ENCODE data around the gene PTPRE. TPM values are rescaled to one million over a fixed set of nuclear protein-coding genes. Genes with fewer than 3 reads are reported as not detected.
A peak's percentile ranks its signal among the peaks of the same experiment; 100 is the strongest.

PTPRE gene
- total RNA-seq, 3 donors from 2014 or later: 11.8 to 42.9 (median 25.6) TPM

DNA sequence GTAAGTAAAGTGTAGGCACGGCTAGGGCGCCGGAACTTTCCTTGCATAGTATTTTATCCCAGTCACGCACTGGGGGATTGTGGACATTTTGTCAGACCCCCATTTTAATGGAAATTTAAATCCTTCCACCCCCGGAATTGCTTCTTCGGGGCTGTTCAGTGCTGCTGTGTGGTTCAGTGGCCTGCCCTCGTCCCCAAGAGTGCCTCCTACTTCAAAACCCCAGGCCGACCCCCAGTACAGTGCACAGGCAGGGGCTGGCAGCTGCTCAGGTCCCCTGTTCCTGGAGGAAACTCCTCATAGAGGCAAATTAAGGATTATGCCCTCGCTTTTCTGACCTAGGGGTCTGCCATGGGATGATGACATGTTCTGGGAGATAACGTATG lies 94.5 kb downstream of the PTPRE start:
- H3K27me3 ChIP-seq: no peaks in the 10 kb centered on the region
- no peaks in the 10 kb centered on the region for H3K4me1 ChIP-seq
- DNase-seq (ENCODE audit: low spot score in 2 of 2): no peak
- intact Hi-C loops (cut with DNase I; ENCODE audit: low total_unique reads): no loop called here
- TF ChIP-seq, protein P1, sequence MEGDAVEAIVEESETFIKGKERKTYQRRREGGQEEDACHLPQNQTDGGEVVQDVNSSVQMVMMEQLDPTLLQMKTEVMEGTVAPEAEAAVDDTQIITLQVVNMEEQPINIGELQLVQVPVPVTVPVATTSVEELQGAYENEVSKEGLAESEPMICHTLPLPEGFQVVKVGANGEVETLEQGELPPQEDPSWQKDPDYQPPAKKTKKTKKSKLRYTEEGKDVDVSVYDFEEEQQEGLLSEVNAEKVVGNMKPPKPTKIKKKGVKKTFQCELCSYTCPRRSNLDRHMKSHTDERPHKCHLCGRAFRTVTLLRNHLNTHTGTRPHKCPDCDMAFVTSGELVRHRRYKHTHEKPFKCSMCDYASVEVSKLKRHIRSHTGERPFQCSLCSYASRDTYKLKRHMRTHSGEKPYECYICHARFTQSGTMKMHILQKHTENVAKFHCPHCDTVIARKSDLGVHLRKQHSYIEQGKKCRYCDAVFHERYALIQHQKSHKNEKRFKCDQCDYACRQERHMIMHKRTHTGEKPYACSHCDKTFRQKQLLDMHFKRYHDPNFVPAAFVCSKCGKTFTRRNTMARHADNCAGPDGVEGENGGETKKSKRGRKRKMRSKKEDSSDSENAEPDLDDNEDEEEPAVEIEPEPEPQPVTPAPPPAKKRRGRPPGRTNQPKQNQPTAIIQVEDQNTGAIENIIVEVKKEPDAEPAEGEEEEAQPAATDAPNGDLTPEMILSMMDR (IDR thresholded peaks at IDR 0.05): no peak
- TF ChIP-seq POLR2A (IDR thresholded peaks at IDR 0.05): no peak
- TF ChIP-seq POLR2AphosphoS5 (IDR thresholded peaks at IDR 0.05): no peak
- H3K36me3 ChIP-seq: no peaks in the 10 kb centered on the region
- no peak overlapping the region for H3K4me3 ChIP-seq
- peak overlapping the region in 1 of 2 donors; percentile 1 for H3K27ac ChIP-seq
- no peaks in the 10 kb centered on the region for H3K9me3 ChIP-seq

DNA sequence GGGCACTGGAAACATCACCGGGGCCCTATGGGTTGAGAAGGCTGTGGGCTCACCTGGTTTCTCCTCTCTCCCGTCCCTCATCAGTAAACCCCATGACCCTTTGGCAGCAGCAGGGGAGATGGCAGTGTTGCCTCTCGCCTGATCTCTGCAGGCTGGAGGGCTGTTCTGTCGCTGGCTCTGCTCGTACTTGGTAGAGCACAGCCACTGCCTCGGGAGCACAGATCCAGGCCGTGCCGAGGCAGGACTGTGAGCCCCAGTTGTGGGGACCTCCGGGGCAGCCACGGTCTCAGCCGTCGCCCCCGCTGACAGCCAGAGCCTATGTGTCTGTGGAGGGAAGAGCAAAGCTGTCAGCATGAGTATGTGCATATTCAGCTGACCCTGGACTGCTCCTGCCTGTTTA lies 94.9 kb downstream of the PTPRE start:
- Histone ChIP-seq H3K4me3 (no peak overlapping the region), H3K9me3 (no peaks in the 10 kb centered on the region), H3K27me3 (no peaks in the 10 kb centered on the region), H3K4me1 (no peaks in the 10 kb centered on the region), H3K27ac (peak overlapping the region in 1 of 2 donors; percentile 19), H3K36me3 (no peaks in the 10 kb centered on the region)
- TF ChIP-seq, protein P1 (IDR thresholded peaks at IDR 0.05): no peak
- TF ChIP-seq POLR2AphosphoS5 (IDR thresholded peaks at IDR 0.05) (no peak), POLR2A (IDR thresholded peaks at IDR 0.05) (no peak)
- intact Hi-C loops (cut with DNase I; ENCODE audit: low total_unique reads): no loop called here
- no peak for DNase-seq (ENCODE audit: low spot score in 2 of 2)

DNA sequence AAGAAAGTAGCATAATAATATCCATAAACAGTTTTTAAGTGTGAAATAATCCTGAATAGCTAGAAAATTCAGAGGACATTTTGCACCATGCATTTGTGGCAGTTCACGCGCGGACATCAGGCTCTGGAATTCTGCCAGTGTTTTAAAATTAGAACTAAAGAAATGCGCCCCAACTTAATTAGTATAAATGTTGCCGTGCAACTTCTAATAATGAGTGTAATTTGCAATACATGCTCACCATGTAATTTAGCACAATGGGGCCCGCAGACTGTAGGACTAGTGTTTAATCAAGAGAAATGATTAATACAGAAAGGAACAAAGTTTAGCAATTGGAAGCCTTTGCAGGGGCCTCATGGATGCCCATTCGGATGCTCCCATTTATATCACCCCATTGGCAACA lies 96.6 kb downstream of the PTPRE start:
- intact Hi-C loops (cut with DNase I; ENCODE audit: low total_unique reads): no loop called here
- H3K4me3 ChIP-seq: no peak overlapping the region
- no peak for DNase-seq (ENCODE audit: low spot score in 2 of 2)
- TF ChIP-seq POLR2AphosphoS5 (IDR thresholded peaks at IDR 0.05) (no peak), POLR2A (IDR thresholded peaks at IDR 0.05) (no peak)
- TF ChIP-seq, protein P1 (IDR thresholded peaks at IDR 0.05): no peak
- no peak overlapping the region for H3K27ac ChIP-seq
- H3K4me1 ChIP-seq: no peaks in the 10 kb centered on the region
- no peaks in the 10 kb centered on the region for H3K36me3 ChIP-seq
- no peaks in the 10 kb centered on the region for H3K9me3 ChIP-seq
- H3K27me3 ChIP-seq: no peaks in the 10 kb centered on the region

DNA sequence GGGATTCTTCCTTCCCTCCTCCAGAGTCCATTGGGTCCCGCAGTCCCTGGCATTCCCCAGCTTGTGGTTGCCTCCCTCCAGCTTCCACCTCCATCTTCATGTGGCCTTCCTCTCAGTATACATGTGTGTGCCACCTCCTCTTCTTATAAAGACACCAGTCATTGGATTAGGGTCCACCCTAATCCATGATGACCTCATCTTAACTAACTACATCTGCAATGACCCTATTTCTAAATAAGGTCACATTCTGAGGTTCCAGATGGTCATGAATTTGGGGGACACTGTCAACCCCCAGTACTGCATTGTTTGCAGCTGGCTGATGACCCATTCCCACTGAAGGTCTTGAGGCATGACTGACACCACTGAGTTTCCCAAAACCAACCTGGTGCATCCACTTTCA lies 99.0 kb downstream of the PTPRE start:
- Histone ChIP-seq H3K27ac (peak overlapping the region in 1 of 2 donors; percentile 14), H3K4me3 (no peak overlapping the region), H3K36me3 (no peaks in the 10 kb centered on the region), H3K4me1 (no peaks in the 10 kb centered on the region), H3K9me3 (no peaks in the 10 kb centered on the region), H3K27me3 (no peaks in the 10 kb centered on the region)
- DNase-seq (ENCODE audit: low spot score in 2 of 2): no peak
- TF ChIP-seq, protein P1 (IDR thresholded peaks at IDR 0.05): no peak
- no peak for TF ChIP-seq POLR2A (IDR thresholded peaks at IDR 0.05)
- TF ChIP-seq POLR2AphosphoS5 (IDR thresholded peaks at IDR 0.05): no peak
- intact Hi-C loops (cut with DNase I; ENCODE audit: low total_unique reads): no loop called here

DNA sequence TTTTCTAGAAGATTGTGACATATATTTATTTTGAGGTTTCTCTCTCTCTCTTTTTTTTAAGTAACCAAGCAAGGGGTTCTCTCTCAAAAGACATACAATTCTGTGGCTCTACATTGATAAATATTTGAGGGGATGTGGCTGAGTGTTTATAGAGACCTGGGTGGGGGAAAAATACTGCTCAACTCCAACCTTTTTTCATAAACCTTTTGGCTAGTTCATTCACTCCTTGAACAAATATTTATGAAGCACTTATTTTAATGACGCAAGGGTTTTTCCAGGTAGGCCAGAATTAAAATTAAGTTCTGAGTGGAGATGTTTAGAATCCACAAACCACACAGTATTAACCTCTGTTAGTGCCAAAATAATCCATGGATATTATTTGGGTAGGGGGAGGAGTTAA lies 100.2 kb downstream of the PTPRE start:
- Histone ChIP-seq H3K27me3 (no peaks in the 10 kb centered on the region), H3K4me1 (no peaks in the 10 kb centered on the region), H3K27ac (no peak overlapping the region), H3K9me3 (no peaks in the 10 kb centered on the region), H3K36me3 (no peaks in the 10 kb centered on the region), H3K4me3 (no peak overlapping the region)
- intact Hi-C loops (cut with DNase I; ENCODE audit: low total_unique reads): no loop called here
- TF ChIP-seq, protein P1 (IDR thresholded peaks at IDR 0.05): no peak
- no peak for TF ChIP-seq POLR2AphosphoS5 (IDR thresholded peaks at IDR 0.05)
- TF ChIP-seq POLR2A (IDR thresholded peaks at IDR 0.05): no peak
- DNase-seq (ENCODE audit: low spot score in 2 of 2): no peak

All from breast epithelium (tissue), 4 donors.